GM12891 (cell line): ENCODE results near the gene ALDH1A3.

Experiments used
- PAX5 ChIP-seq: IDR thresholded peaks from 2 replicates; pipeline ENCODE4 v1.6.1; 2011; ENCODE audit warnings: low read length, moderate library complexity, mild to moderate bottlenecking; ENCODE audit not compliant: insufficient read depth, severe bottlenecking
- POLR2A ChIP-seq: IDR thresholded peaks from 2 replicates; pipeline ENCODE4 v1.6.1; 2011; ENCODE audit warnings: low read depth, low read length, control low read depth
- POLR2AphosphoS5 ChIP-seq: IDR thresholded peaks from 2 replicates; pipeline ENCODE4 v1.6.1; 2011; ENCODE audit warnings: low read depth, low read length, control low read depth
- POU2F2 ChIP-seq: IDR thresholded peaks from 2 replicates; pipeline ENCODE4 v1.6.1; 2011; ENCODE audit warnings: low read depth, mild to moderate bottlenecking, control low read depth, low read length, moderate library complexity
- SPI1 ChIP-seq: IDR thresholded peaks from 2 replicates; pipeline ENCODE4 v1.6.1; 2011; ENCODE audit warnings: low read depth, low read length, control low read depth
- TAF1 ChIP-seq: IDR thresholded peaks from 2 replicates; pipeline ENCODE4 v1.6.1; 2011; ENCODE audit warnings: low read depth, low read length, control low read depth

- TF ChIP-seq POLR2AphosphoS5 (no peak), TAF1 (no peak), POLR2A (no peak), SPI1 (no peak), PAX5 (no peak), POU2F2 (no peak)
Measured at GRCh38 chr15:100929641-100930042, 50.0 kb downstream of the ALDH1A3 start.
